Stimulated activated CD8-positive, alpha-beta memory T cell treated with anti-CD3 and anti-CD28 coated beads, Interleukin-2, amount 100 ng/mL, for 48 hours (primary cell): ENCODE measurements around the gene ABCC1.

Source experiments
- DNase-seq, 2 donors: peaks; one replicate each; pipeline ENCODE4 v3.0.0-alpha.2; 2020; ENCODE audit warnings: low read depth in 2 of 2

ABCC1 gene

DNA sequence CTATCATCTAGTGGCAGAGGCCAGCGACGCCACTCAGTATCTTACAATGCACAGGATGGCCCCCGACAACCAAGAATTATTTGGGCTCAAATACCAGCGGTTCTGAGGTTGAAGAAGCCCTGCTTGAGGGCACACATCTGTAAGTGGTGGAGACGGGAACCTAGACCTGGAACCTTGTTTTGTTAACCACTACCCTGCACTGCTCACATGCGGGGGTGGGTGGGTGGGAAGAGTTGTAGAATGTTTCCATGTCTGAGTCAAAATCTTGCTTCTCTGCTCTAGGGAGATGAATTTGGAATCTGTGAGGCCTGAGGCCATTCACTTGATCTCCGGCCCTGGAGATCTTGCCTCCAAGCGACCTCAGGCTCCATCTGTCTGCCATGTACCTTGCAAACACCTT, 44.1 kb downstream of the ABCC1 start:
- DNase-seq = no peak

- DNase-seq = no peak
These were observed 44.7 kb downstream of the ABCC1 start for GRCh38 chr16:15993946-15994665.

- no peak for DNase-seq
These were observed 47.2 kb downstream of the ABCC1 start for GRCh38 chr16:15996432-15997109.

- DNase-seq = no peak
These were observed 51.3 kb downstream of the ABCC1 start for GRCh38 chr16:16000685-16001084.

DNA sequence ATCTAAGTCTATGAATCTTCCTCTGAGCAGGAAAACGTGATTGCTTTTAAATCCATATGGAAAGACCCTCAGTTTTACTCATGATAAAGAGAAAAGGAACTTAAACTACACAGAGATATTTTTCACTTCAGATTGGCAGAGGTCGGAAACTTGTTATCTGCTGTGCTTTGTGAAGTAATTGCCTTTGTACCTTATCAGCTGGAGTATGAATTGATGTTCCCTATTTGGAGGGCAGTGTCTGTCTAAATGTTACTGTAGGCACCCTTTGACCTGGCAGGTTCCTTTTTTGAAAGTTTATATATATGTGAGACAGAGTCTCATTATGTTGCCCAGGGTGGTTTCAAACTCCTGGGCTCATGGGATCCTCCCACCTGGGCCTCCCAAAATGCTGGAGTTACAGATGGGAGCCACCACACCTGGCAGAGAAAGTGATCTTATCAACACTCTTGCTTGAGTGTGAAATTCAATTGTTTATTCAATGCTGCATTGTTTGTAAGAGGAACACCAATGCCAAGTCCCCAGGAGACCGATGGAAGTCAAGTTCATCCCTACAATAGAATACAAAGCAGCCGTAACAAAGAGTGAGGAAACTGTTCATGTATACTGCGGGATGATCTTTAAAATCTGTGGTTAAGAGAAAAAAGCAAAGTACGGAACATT, 52.3 kb downstream of the ABCC1 start:
- DNase-seq = no peak

DNA sequence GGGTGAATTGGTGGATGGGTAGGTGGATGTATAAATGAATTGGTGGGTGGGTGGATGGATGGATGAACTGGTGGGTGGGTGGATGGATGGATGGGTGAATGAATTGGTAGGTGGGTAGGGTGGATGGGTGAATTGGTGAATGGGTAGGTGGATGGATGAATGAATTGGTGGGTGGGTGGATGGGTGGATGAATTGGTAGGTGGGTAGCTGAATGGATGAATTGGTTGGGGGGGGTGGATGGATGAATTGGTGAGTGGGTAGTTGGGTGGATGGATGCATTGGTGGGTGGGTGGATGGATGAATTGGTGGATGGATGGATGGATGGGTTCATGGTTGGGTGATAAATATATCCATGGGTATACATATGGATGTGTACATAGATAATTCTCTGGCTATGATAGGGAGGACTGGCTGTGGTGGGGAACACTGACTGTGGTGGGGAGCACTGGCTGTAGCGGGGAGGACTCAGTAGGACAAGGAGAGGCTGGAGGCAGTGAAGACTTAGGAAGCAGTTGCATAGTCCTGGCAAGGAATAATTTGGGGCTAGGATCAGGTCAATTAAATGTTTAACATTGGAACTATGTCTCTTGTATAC, 54.4 kb downstream of the ABCC1 start:
- DNase-seq = no peak

DNA sequence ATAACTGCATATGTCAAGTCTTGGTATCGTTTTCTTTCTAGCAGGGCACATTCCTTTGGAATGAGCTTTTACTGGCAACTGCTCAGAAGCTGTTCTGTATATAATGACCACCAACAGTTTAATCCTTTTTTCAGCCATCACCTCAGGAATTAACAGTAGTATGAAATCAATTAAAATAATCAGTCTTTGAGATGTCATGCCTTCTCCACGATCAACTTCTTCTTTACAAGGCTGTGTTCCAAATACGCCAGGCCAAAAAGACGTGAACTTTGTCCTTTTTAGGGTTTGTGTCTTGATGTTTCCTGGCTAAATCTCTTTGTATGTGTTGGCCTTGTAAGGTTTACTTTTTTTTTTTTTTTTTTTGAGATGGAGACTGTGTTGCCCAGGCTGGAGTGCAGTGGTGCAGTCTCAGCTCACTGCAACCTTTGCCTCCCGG, 54.9 kb downstream of the ABCC1 start:
- no peak for DNase-seq

GRCh38 chr16:16005721-16006120, 56.3 kb downstream of the ABCC1 start:
- no peak for DNase-seq

- no peak for DNase-seq
These were observed 57.2 kb downstream of the ABCC1 start for GRCh38 chr16:16006650-16007049.

DNA sequence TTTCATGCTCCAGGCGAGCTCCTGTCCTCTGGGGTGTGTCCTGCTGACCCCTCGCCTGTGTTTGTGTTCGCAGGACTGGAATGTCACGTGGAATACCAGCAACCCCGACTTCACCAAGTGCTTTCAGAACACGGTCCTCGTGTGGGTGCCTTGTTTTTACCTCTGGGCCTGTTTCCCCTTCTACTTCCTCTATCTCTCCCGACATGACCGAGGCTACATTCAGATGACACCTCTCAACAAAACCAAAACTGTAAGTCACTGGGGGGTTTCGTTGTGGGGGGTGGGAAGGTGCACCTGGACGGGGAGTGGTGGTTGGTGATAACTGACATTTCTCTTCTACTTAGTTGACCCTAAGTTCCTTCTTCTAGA, 58.3 kb downstream of the ABCC1 start:
- DNase-seq = no peak

- no peak for DNase-seq
These were observed 59.2 kb downstream of the ABCC1 start for GRCh38 chr16:16008666-16009065.

- DNase-seq = no peak
These were observed 60.0 kb downstream of the ABCC1 start for GRCh38 chr16:16009401-16009800.

- no peak for DNase-seq
These were observed 60.8 kb downstream of the ABCC1 start for GRCh38 chr16:16010194-16010593.

GRCh38 chr16:16012144-16012543, 62.7 kb downstream of the ABCC1 start:
- DNase-seq = no peak

DNA sequence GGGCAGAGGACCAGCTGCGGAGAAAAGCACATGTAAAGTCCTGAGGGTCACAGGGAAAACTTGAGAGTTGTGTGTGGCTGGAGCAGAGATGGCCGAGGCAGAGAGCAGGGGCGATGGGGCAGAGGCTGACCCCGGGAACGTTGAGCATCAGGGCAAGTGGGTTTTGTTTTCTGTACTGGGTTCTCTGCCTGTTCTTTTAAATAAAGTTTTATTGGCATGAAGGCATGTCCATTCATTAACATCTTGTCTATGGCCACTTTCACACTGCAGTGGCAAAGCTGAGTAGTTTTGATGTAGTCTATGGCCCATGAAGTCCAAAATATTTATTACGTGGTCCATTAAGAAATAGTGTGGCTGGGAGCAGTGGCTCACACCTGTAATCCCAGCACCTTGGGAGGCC, 64.4 kb downstream of the ABCC1 start:
- DNase-seq = no peak

GRCh38 chr16:16014329-16015224, 65.2 kb downstream of the ABCC1 start:
- DNase-seq = no peak

- no peak for DNase-seq
These were observed 66.4 kb downstream of the ABCC1 start for GRCh38 chr16:16015849-16016248.

DNA sequence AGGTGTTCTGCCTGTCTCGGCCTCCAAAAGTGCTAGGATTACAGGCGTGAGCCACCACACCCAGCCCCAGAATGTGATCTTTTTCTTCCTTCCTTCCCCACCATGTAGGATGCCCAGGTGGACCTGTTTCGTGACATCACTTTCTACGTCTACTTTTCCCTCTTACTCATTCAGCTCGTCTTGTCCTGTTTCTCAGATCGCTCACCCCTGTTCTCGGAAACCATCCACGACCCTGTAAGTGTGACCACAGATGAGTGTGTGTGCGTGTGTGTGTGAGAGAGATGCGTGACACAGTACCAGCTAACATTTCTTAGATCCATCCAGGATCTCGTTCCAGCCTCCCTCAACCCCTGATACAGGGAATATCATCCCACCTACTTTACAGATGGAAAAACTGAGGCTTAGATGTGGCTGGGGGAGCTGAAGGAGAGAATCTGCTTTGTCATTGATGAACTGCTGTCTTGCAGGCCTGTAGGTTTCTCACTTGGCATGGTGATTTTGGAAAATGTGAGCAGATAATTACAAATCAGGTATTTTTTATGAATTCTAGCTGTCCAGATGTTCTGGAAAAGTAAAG, 67.1 kb downstream of the ABCC1 start:
- no peak for DNase-seq

GRCh38 chr16:16017812-16018211, 68.4 kb downstream of the ABCC1 start:
- DNase-seq = no peak

- DNase-seq = no peak
These were observed 69.3 kb downstream of the ABCC1 start for GRCh38 chr16:16018705-16019104.

DNA sequence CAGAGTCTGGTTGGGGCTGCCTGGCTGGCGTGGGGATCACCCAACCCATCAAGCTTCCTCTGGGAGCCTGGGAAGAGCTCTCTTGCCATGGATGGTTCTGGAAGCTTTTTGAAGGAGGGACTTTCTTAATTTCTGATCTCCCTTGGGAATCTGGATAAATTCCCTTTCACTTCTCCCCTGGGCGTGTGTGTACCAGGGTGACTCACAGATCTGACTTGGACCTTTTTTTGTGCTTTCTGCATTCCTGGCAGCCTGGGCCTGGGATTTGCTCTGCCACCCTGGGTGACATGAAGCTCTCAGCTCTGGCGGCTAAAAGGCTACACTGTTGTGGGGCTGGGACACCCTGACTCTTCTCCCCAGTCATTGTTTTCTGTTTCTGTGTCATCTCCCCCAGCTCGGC, 70.1 kb downstream of the ABCC1 start:
- DNase-seq = no peak
